ENCODE results near the gene EFNA1.

EFNA1 gene

GRCh38 chr1:155177192-155177917, 49.7 kb downstream of the EFNA1 start:
- DNase-seq, result no peak

GRCh38 chr1:155177918-155178281, 50.2 kb downstream of the EFNA1 start:
- no peak for DNase-seq

- DNase-seq, result no peak
Observed at GRCh38 chr1:155178441-155179111, 50.9 kb downstream of the EFNA1 start.

- DNase-seq, result no peak
Observed at GRCh38 chr1:155179112-155180031, 51.7 kb downstream of the EFNA1 start.

- DNase-seq, result no peak
Observed at GRCh38 chr1:155181371-155182051, 53.8 kb downstream of the EFNA1 start.

GRCh38 chr1:155182052-155182550, 54.4 kb downstream of the EFNA1 start:
- no peak for DNase-seq

- no peak for DNase-seq
Observed at GRCh38 chr1:155183775-155184221, 56.1 kb downstream of the EFNA1 start.

GRCh38 chr1:155184351-155184811, 56.7 kb downstream of the EFNA1 start:
- DNase-seq, result no peak
